HCT116 (cell line): ENCODE data around the gene STX5. TPM values are rescaled to one million over a fixed set of nuclear protein-coding genes. Genes with fewer than 3 reads are reported as not detected.

Experiments
- ATAC-seq: fragments of 200-7000 bp; cut with Tn5 transposase; 2 replicates; pipeline ENCODE4 v1.9.1; 2020; ENCODE audit warnings: mild to moderate bottlenecking, moderate library complexity
- BruUV-seq: library from RNA; stranded (reverse); fragments of 400-500 nt; replicated peaks from 2 replicates; lab custom pipeline; 2021; lab: Mats Ljungman, UMichigan
- CTCF ChIA-PET: fragments of 300-600 bp; sonication (Branson Sonifier 250); formaldehyde crosslinking; loops from one replicate; lab custom pipeline; 2021; ENCODE audit warnings: antibody characterized with exemption; lab: Charles Lee
- POLR2A ChIA-PET: fragments of 300-600, 350-600 bp; sonication (Branson Sonifier 250); formaldehyde crosslinking; loops from one replicate; lab custom pipeline; 2021; ENCODE audit warnings: antibody characterized with exemption; lab: Charles Lee
- RAD21 ChIA-PET, 2 experiments: fragments of 300-600 bp; sonication (Branson Sonifier 250); formaldehyde crosslinking; loops; one replicate each; lab custom pipeline; 2023; ENCODE audit warnings: low total read pairs in 2 of 2; ENCODE audit not compliant: uncharacterized antibody in 2 of 2, unreplicated experiment in 2 of 2, low non-redundant PET in 1 of 2; lab: Charles Lee
- DNase-seq: peaks from one replicate; pipeline ENCODE4 v3.0.0-alpha.2; 2010; ENCODE audit warnings: low read depth, low spot score
- H2AFZ ChIP-seq: fragments of 200-600 bp; shearing (Covaris generic), sonication (generic); 2 replicates; pipeline ENCODE4 v1.6.1; 2017; ENCODE audit warnings: low read depth, mixed run types, mixed read lengths, antibody characterized with exemption, low read length; ENCODE audit not compliant: poor library complexity, severe bottlenecking
- H3K27ac ChIP-seq: 2 replicates; pipeline ENCODE4 v1.5.1; 2012; ENCODE audit warnings: low read depth, low read length
- H3K27me3 ChIP-seq: fragments of 200-600 bp; sonication (generic); 2 replicates; pipeline ENCODE4 v1.6.1; 2016; ENCODE audit warnings: mixed run types, low read length, mixed read lengths; ENCODE audit not compliant: insufficient read depth
- H3K36me3 ChIP-seq, 2 experiments: fragments of 200-500 bp in 1 of 2; fragments of 200-600 bp in 1 of 2; sonication (Bioruptor generic) in 1 of 2; sonication (generic) in 1 of 2; 2 replicates each; pipeline versions ENCODE4 v1.5.1 to v1.6.1; 2014 to 2016; ENCODE audit warnings: low read length in 2 of 2, inconsistent platforms in 1 of 2, mixed read lengths in 1 of 2, mixed run types in 1 of 2; ENCODE audit not compliant: insufficient read depth in 2 of 2, control insufficient read depth in 1 of 2
- H3K4me1 ChIP-seq, 2 experiments: fragments of 200-600 bp in 1 of 2; sonication (generic) in 1 of 2; 2 replicates each; pipeline versions ENCODE4 v1.5.1 to v1.6.1; 2012 to 2017; ENCODE audit warnings: low read length in 2 of 2, inconsistent platforms in 1 of 2, mild to moderate bottlenecking in 1 of 2, mixed read lengths in 1 of 2, mixed run types in 1 of 2, moderate library complexity in 1 of 2; ENCODE audit not compliant: insufficient read depth in 2 of 2, control insufficient read depth in 1 of 2
- H3K4me2 ChIP-seq: fragments of 200-600 bp; sonication (generic); 2 replicates; pipeline ENCODE4 v1.6.1; 2017; ENCODE audit warnings: mixed run types, low read length, mixed read lengths
- H3K4me3 ChIP-seq, 2 experiments: fragments of 200-600 bp in 1 of 2; sonication (generic) in 1 of 2; replicated peaks in 1 of 2; 2 replicates each; pipeline ENCODE4 v1.5.1; 2011 to 2016; ENCODE audit warnings: low read length in 2 of 2, control low read depth in 1 of 2, low read depth in 1 of 2, mild to moderate bottlenecking in 1 of 2, mixed read lengths in 1 of 2, mixed run types in 1 of 2
- H3K79me2 ChIP-seq: fragments of 200-600 bp; sonication (generic); 2 replicates; pipeline ENCODE4 v1.6.1; 2017; ENCODE audit warnings: mild to moderate bottlenecking, mixed run types, low read length, moderate library complexity, mixed read lengths; ENCODE audit not compliant: insufficient read depth
- H3K9ac ChIP-seq: fragments of 200-600 bp; sonication (generic); 2 replicates; pipeline ENCODE4 v1.6.1; 2016; ENCODE audit warnings: low read length, mixed read lengths
- H3K9me2 ChIP-seq: fragments of 200-600 bp; sonication (generic), shearing (Covaris generic); 2 replicates; pipeline ENCODE4 v1.6.1; 2017; ENCODE audit warnings: mixed run types, mild to moderate bottlenecking, moderate library complexity; ENCODE audit not compliant: insufficient read depth
- H3K9me3 ChIP-seq, 2 experiments: fragments of 200-500 bp in 1 of 2; fragments of 200-600 bp in 1 of 2; sonication (Bioruptor generic) in 1 of 2; sonication (generic) in 1 of 2; 2 replicates each; pipeline ENCODE4 v1.6.1; 2014 to 2017; ENCODE audit warnings: low read length in 2 of 2, mixed read lengths in 2 of 2, inconsistent platforms in 1 of 2, low read depth in 1 of 2, mild to moderate bottlenecking in 1 of 2, mixed run types in 1 of 2, moderate library complexity in 1 of 2; ENCODE audit not compliant: control insufficient read depth in 1 of 2, insufficient read depth in 1 of 2
- H4K20me1 ChIP-seq: fragments of 200-600 bp; sonication (generic), shearing (Covaris generic); 2 replicates; pipeline ENCODE4 v1.6.1; 2017; ENCODE audit warnings: mixed run types, mild to moderate bottlenecking, moderate library complexity; ENCODE audit not compliant: insufficient read depth
- CEBPB ChIP-seq: IDR thresholded peaks from 2 replicates; pipeline ENCODE4 v1.6.1; 2012; ENCODE audit warnings: low read depth
- CTCF ChIP-seq, 3 experiments: fragments of 200-600 bp in 1 of 3; sonication (generic) in 1 of 3; IDR thresholded peaks in 2 of 3; conservative IDR thresholded peaks in 1 of 3; 2 replicates each; pipeline ENCODE4 v1.5.1; 2012 to 2017; ENCODE audit warnings: low read depth in 2 of 3, low read length in 2 of 3, antibody characterized with exemption in 1 of 3, borderline replicate concordance in 1 of 3, control low read depth in 1 of 3, mild to moderate bottlenecking in 1 of 3, mixed read lengths in 1 of 3, mixed run types in 1 of 3, moderate library complexity in 1 of 3; ENCODE audit not compliant: insufficient read depth in 1 of 3
- EGR1 ChIP-seq: IDR thresholded peaks from 2 replicates; pipeline ENCODE4 v1.6.1; 2012; ENCODE audit warnings: low read depth
- ELF1 ChIP-seq: IDR thresholded peaks from 2 replicates; pipeline ENCODE4 v1.6.1; 2012; ENCODE audit warnings: low read depth, borderline replicate concordance
- EZH2 ChIP-seq: fragments of 200-600 bp; sonication (generic); IDR thresholded peaks from 2 replicates; pipeline ENCODE4 v1.6.1; 2017; ENCODE audit warnings: antibody characterized with exemption, mixed run types
- EZH2phosphoT487 ChIP-seq: fragments of 200-600 bp; IDR thresholded peaks from 2 replicates; pipeline ENCODE4 v1.6.1; 2018; ENCODE audit warnings: antibody characterized with exemption, borderline replicate concordance
- FOSL1 ChIP-seq: IDR thresholded peaks from 2 replicates; pipeline ENCODE4 v1.6.1; 2012; ENCODE audit warnings: low read depth
- JUND ChIP-seq: IDR thresholded peaks from 2 replicates; pipeline ENCODE4 v1.6.1; 2012
- POLR2A ChIP-seq: IDR thresholded peaks from 2 replicates; pipeline ENCODE4 v1.7.0; 2011; ENCODE audit warnings: borderline replicate concordance; ENCODE audit not compliant: insufficient read depth, insufficient read length; ENCODE audit errors: extremely low read depth
- POLR2AphosphoS5 ChIP-seq: IDR thresholded peaks from 2 replicates; pipeline ENCODE4 v1.6.1; 2011; ENCODE audit warnings: mild to moderate bottlenecking, low read depth, low read length, moderate library complexity
- RAD21 ChIP-seq: IDR thresholded peaks from 2 replicates; pipeline ENCODE4 v1.6.1; 2012; ENCODE audit warnings: low read depth, mild to moderate bottlenecking
- REST ChIP-seq: IDR thresholded peaks from 2 replicates; pipeline ENCODE4 v1.6.1; 2012; ENCODE audit warnings: low read depth
- TCF7L2 ChIP-seq: IDR thresholded peaks from 2 replicates; pipeline ENCODE4 v1.7.0; 2011; ENCODE audit warnings: borderline replicate concordance, inconsistent platforms; ENCODE audit not compliant: insufficient read depth, insufficient read length; ENCODE audit errors: extremely low read depth
- YY1 ChIP-seq: IDR thresholded peaks from 2 replicates; pipeline ENCODE4 v1.6.1; 2011; ENCODE audit warnings: low read length, low read depth, moderate library complexity, mild to moderate bottlenecking; ENCODE audit not compliant: insufficient replicate concordance; ENCODE audit errors: extremely low read depth
- ZBTB33 ChIP-seq: IDR thresholded peaks from 2 replicates; pipeline ENCODE4 v1.6.1; 2011; ENCODE audit warnings: mild to moderate bottlenecking, low read length, moderate library complexity; ENCODE audit not compliant: insufficient replicate concordance; ENCODE audit errors: extremely low read depth
- intact Hi-C: fragments of 100-400 bp; cut with micrococcal nuclease; formaldehyde crosslinking; loops from 2 replicates; pipeline ENCODE4 v1.10.0; 2022
- total RNA-seq: library from RNA; stranded (reverse); gene quantifications from one replicate; pipeline ENCODE4 v1.2.1, GENCODE V29; 2021; ENCODE audit not compliant: unreplicated experiment

Gene STX5
- total RNA-seq, 1 experiment from 2014 or later: 29.5 TPM

- Histone ChIP-seq H3K27me3 (no peaks in the 10 kb centered on the region), H3K27ac (peak overlapping the region; percentile 94), H3K9me2 (no peaks in the 10 kb centered on the region), H3K9me3 (no peaks in the 10 kb centered on the region), H3K4me2 (peak overlapping the region; percentile 92), H3K4me3 (peak overlapping the region in 1 of 2 experiments; percentile 15; a peak in 2 of 4 replicates), H2AFZ (no peak overlapping the region), H3K79me2 (peaks cover 30% of the 10 kb centered on the region), H4K20me1 (no peaks in the 10 kb centered on the region), H3K9ac (peak overlapping the region; percentile 71), H3K4me1 (peaks cover 8 to 36% of the 10 kb centered on the region in 2 experiments; a peak in 3 of 4 replicates), H3K36me3 (peaks cover 0 to 10% of the 10 kb centered on the region in 2 experiments; a peak in 1 of 4 replicates)
- DNase-seq (peak; percentile 99), ATAC-seq (peak; percentile 79)
- BruUV-seq: TSS peak; percentile 93
- CTCF ChIA-PET: interaction anchor here (1.2 to 2.9 kb wide), 4 partner anchors 20 to 447 kb away, joined by 3 to 11 read pairs (median 6); partner anchors contain the start of genes SLC3A2 and TUT1
- TF ChIP-seq REST (no peak), POLR2AphosphoS5 (peak; percentile 100), POLR2A (peak; percentile 100), TCF7L2 (no peak), EZH2phosphoT487 (no peak), ZBTB33 (peak; percentile 94), ELF1 (no peak), CEBPB (no peak), RAD21 (no peak), EZH2 (no peak), JUND (no peak), EGR1 (no peak), YY1 (peak; percentile 85), CTCF (IDR thresholded peaks at IDR 0.05 in 2 of 3, conservative IDR thresholded peaks at IDR 0.05 in 1 of 3; ENCODE audit: borderline replicate concordance in 1 of 3, insufficient read depth in 1 of 3, low read depth in 2 of 3, low read length in 2 of 3) (no peak), FOSL1 (no peak)
- POLR2A ChIA-PET: interaction anchor here (0.6 to 3.4 kb wide), 77 partner anchors 9 to 1490 kb away, joined by 3 to 343 read pairs (median 5); partner anchors contain the start of genes AHNAK, B3GAT3, C11orf98 and CSKMT
- intact Hi-C loops: loop anchor here (1.0 to 5.0 kb wide), 3 partner anchors 9 to 284 kb away; partner anchors contain the start of genes STX5, TEX54 and TTC9C
- RAD21 ChIA-PET: no interaction called here
Measured at GRCh38 chr11:62841361-62842170, 9.7 kb upstream of the STX5 start.
